H1 (cell line): ENCODE results near the gene PIF1. TPM values are rescaled to one million over a fixed set of nuclear protein-coding genes. Genes with fewer than 3 reads are reported as not detected.

Experiments
- CTCF ChIA-PET: fragments of 300-600 bp; sonication (Branson Sonifier 250); formaldehyde crosslinking; loops from one replicate; lab custom pipeline; 2021; ENCODE audit not compliant: partially characterized antibody; lab: Charles Lee
- POLR2A ChIA-PET: fragments of 300-600 bp; sonication (Branson Sonifier 250); formaldehyde crosslinking; loops from one replicate; lab custom pipeline; 2021; ENCODE audit warnings: inconsistent platforms; ENCODE audit not compliant: partially characterized antibody; lab: Charles Lee
- DNase-seq, 2 experiments: peaks; one replicate each; pipeline versions ENCODE4 v3.0.0 to v3.0.0-alpha.2; 2010 to 2022; ENCODE audit warnings: low spot score in 2 of 2, low read depth in 1 of 2, mixed read lengths in 1 of 2
- FAIRE-seq: peaks from 2 replicates; lab custom pipeline; 2011; peaks lifted over from hg19 to GRCh38; lab: Jason Lieb, UNC
- H2AFZ ChIP-seq: 2 replicates; pipeline ENCODE4 v1.8.1; 2012; ENCODE audit warnings: low read length, inconsistent platforms
- H2AK5ac ChIP-seq: 2 replicates; pipeline ENCODE4 v1.6.1; 2013; ENCODE audit warnings: low read depth, low read length
- H2BK120ac ChIP-seq: replicated peaks from 2 replicates; pipeline ENCODE3; 2013; ENCODE audit warnings: low read depth, low read length, inconsistent platforms
- H2BK12ac ChIP-seq: 2 replicates; pipeline ENCODE4 v1.6.1; 2013; ENCODE audit warnings: low read depth, low read length
- H2BK15ac ChIP-seq: 2 replicates; pipeline ENCODE4 v1.6.1; 2013; ENCODE audit warnings: low read length
- H2BK20ac ChIP-seq: 2 replicates; pipeline ENCODE4 v1.6.1; 2013; ENCODE audit warnings: low read length
- H2BK5ac ChIP-seq: 2 replicates; pipeline ENCODE4 v1.6.1; 2013; ENCODE audit warnings: low read depth, low read length
- H3K14ac ChIP-seq: 2 replicates; pipeline ENCODE4 v1.6.1; 2013; ENCODE audit warnings: inconsistent platforms; ENCODE audit not compliant: insufficient read length
- H3K18ac ChIP-seq: 2 replicates; pipeline ENCODE4 v1.6.1; 2013; ENCODE audit warnings: low read length; ENCODE audit errors: extremely low read depth
- H3K23ac ChIP-seq: 2 replicates; pipeline ENCODE4 v1.6.1; 2013; ENCODE audit warnings: inconsistent platforms; ENCODE audit not compliant: insufficient read length
- H3K23me2 ChIP-seq: 2 replicates; pipeline ENCODE4 v1.6.1; 2013; ENCODE audit warnings: low read depth, low read length
- H3K27ac ChIP-seq: 2 replicates; pipeline ENCODE4 v1.6.1; 2011; ENCODE audit warnings: low read depth, low read length, inconsistent platforms
- H3K27me3 ChIP-seq, 4 experiments: replicated peaks in 1 of 4; 1 replicate in 1 of 4; 2 replicates in 3 of 4; pipeline versions ENCODE4 v1.6.1 to v1.8.1; 2011 to 2013; ENCODE audit warnings: low read length in 3 of 4, mild to moderate bottlenecking in 3 of 4, inconsistent platforms in 2 of 4, mixed read lengths in 2 of 4, moderate library complexity in 1 of 4; ENCODE audit not compliant: control insufficient read depth in 3 of 4, insufficient read depth in 3 of 4; ENCODE audit errors: extremely low read depth in 1 of 4
- H3K36me3 ChIP-seq, 4 experiments: 2 replicates each; pipeline versions ENCODE4 v1.6.1 to v1.8.1; 2011 to 2013; ENCODE audit warnings: mild to moderate bottlenecking in 4 of 4, low read length in 3 of 4, moderate library complexity in 2 of 4, control low read depth in 1 of 4, inconsistent platforms in 1 of 4; ENCODE audit not compliant: insufficient read depth in 4 of 4, control insufficient read depth in 2 of 4
- H3K4ac ChIP-seq: replicated peaks from 2 replicates; pipeline ENCODE3; 2013; ENCODE audit warnings: low read length, low read depth, mixed read lengths, inconsistent platforms; ENCODE audit not compliant: insufficient read length
- H3K4me1 ChIP-seq, 4 experiments: replicated peaks in 1 of 4; 1 replicate in 1 of 4; 2 replicates in 3 of 4; pipeline versions ENCODE4 v1.6.1 to v1.8.1; 2011 to 2013; ENCODE audit warnings: low read length in 3 of 4, inconsistent platforms in 2 of 4, mixed read lengths in 1 of 4; ENCODE audit not compliant: insufficient read depth in 4 of 4, control insufficient read depth in 3 of 4
- H3K4me2 ChIP-seq, 2 experiments: 2 replicates each; pipeline versions ENCODE4 v1.6.1 to v1.8.1; 2011 to 2013; ENCODE audit warnings: low read depth in 2 of 2, low read length in 2 of 2, control low read depth in 1 of 2, inconsistent platforms in 1 of 2, mild to moderate bottlenecking in 1 of 2; ENCODE audit not compliant: insufficient read depth in 1 of 2
- H3K4me3 ChIP-seq, 4 experiments: fragments of 200-600, 300-600 bp in 1 of 4; sonication (generic), shearing (Covaris generic), sonication (Bioruptor Twin) in 1 of 4; 2 replicates each; pipeline versions ENCODE4 v1.5.1 to v1.8.1; 2011 to 2016; ENCODE audit warnings: low read length in 4 of 4, low read depth in 3 of 4, control low read depth in 2 of 4, inconsistent platforms in 2 of 4, mild to moderate bottlenecking in 2 of 4, mixed read lengths in 1 of 4, moderate library complexity in 1 of 4; ENCODE audit not compliant: insufficient read depth in 2 of 4; ENCODE audit errors: extremely low read depth in 1 of 4
- H3K56ac ChIP-seq: replicated peaks from 2 replicates; pipeline ENCODE3; 2013; ENCODE audit warnings: low read depth, mild to moderate bottlenecking, mixed read lengths, low read length, inconsistent platforms; ENCODE audit not compliant: insufficient read length
- H3K79me1 ChIP-seq: 2 replicates; pipeline ENCODE4 v1.6.1; 2013; ENCODE audit warnings: low read depth, low read length, control low read depth
- H3K79me2 ChIP-seq, 2 experiments: 2 replicates each; pipeline versions ENCODE4 v1.6.1 to v1.8.1; 2012 to 2013; ENCODE audit warnings: low read length in 2 of 2, mild to moderate bottlenecking in 2 of 2, inconsistent platforms in 1 of 2; ENCODE audit not compliant: insufficient read depth in 2 of 2, control insufficient read depth in 1 of 2
- H3K9ac ChIP-seq, 4 experiments: replicated peaks in 1 of 4; 1 replicate in 1 of 4; 2 replicates in 3 of 4; pipeline versions ENCODE4 v1.6.1 to v1.8.1; 2011 to 2013; ENCODE audit warnings: low read depth in 3 of 4, low read length in 3 of 4, control low read depth in 2 of 4, mild to moderate bottlenecking in 2 of 4, moderate library complexity in 2 of 4, inconsistent platforms in 1 of 4; ENCODE audit errors: extremely low read depth in 1 of 4
- H3K9me3 ChIP-seq, 2 experiments: 2 replicates each; pipeline versions ENCODE4 v1.6.1 to v1.8.1; 2012 to 2013; ENCODE audit warnings: mild to moderate bottlenecking in 2 of 2, moderate library complexity in 2 of 2, control low read depth in 1 of 2, inconsistent platforms in 1 of 2, low read depth in 1 of 2, low read length in 1 of 2, mixed read lengths in 1 of 2; ENCODE audit not compliant: insufficient read depth in 2 of 2
- H4K20me1 ChIP-seq, 2 experiments: replicated peaks in 1 of 2; 2 replicates each; pipeline versions ENCODE3 to v1.8.1; 2011 to 2013; ENCODE audit warnings: inconsistent platforms in 2 of 2, low read length in 2 of 2, mild to moderate bottlenecking in 1 of 2; ENCODE audit not compliant: insufficient read depth in 2 of 2, control insufficient read depth in 1 of 2
- H4K5ac ChIP-seq: 2 replicates; pipeline ENCODE4 v1.6.1; 2013; ENCODE audit warnings: low read length, low read depth, mixed read lengths, inconsistent platforms; ENCODE audit not compliant: insufficient read length
- H4K8ac ChIP-seq: 2 replicates; pipeline ENCODE4 v1.8.0; 2013; ENCODE audit warnings: mild to moderate bottlenecking, moderate library complexity, low read length, inconsistent platforms; ENCODE audit not compliant: insufficient read depth; ENCODE audit errors: extremely low read depth
- H4K91ac ChIP-seq: replicated peaks from 2 replicates; pipeline ENCODE3; 2013; ENCODE audit warnings: low read length, mixed read lengths, inconsistent platforms; ENCODE audit not compliant: insufficient read length
- BRCA1 ChIP-seq: IDR thresholded peaks from 2 replicates; pipeline ENCODE4 v1.6.1; 2012; ENCODE audit warnings: low read depth, low read length, improper control_type of control experiment
- KDM5A ChIP-seq: fragments of 200-600 bp; IDR thresholded peaks from 2 replicates; pipeline ENCODE4 v1.7.1; 2012; ENCODE audit warnings: mild to moderate bottlenecking, low read length, inconsistent platforms, mixed read lengths
- POLR2A ChIP-seq, 2 experiments: IDR thresholded peaks; 1 replicate in 1 of 2; 2 replicates in 1 of 2; pipeline ENCODE4 v1.6.1; 2011; ENCODE audit warnings: low read depth in 2 of 2, low read length in 2 of 2, mild to moderate bottlenecking in 2 of 2; ENCODE audit errors: control extremely low read depth in 1 of 2
- SAP30 ChIP-seq: fragments of 300-600 bp; sonication (generic); IDR thresholded peaks from 2 replicates; pipeline ENCODE4 v1.7.1; 2012; ENCODE audit warnings: low read length, moderate library complexity, mild to moderate bottlenecking, inconsistent platforms; ENCODE audit not compliant: insufficient read depth, insufficient replicate concordance
- SRF ChIP-seq: IDR thresholded peaks from 2 replicates; pipeline ENCODE4 v1.6.1; 2011; ENCODE audit warnings: mild to moderate bottlenecking, low read depth, low read length, moderate library complexity
- WGBS, 2 experiments: shearing (Covaris generic) in 1 of 2; methylation state at CpG; one replicate each; pipeline versions ENCODE4 v1.1.6 to v1.1.7; 2013 to 2015; ENCODE audit warnings: low lambda C conversion rate in 2 of 2, mixed read lengths in 2 of 2, inconsistent platforms in 1 of 2, low coverage in 1 of 2, missing lambda C conversion rate in 1 of 2; ENCODE audit not compliant: insufficient replicate concordance in 2 of 2, insufficient coverage in 1 of 2, insufficient read length in 1 of 2; ENCODE audit errors: extremely low coverage in 1 of 2, missing lambda C conversion rate in 1 of 2; 5-methylcytosine and 5-hydroxymethylcytosine counted together
- polyA plus RNA-seq, 7 experiments: library from polyadenylated mRNA; depleted of rRNA in 3 of 7; stranded (reverse) in 5 of 7; unstranded in 2 of 7; fragments of >200 nt in 5 of 7; fragments of 200-250 nt in 2 of 7; gene quantifications; 1 replicate in 5 of 7; 2 replicates in 1 of 7; 4 replicates in 1 of 7; pipeline versions ENCODE4 v1.2.1 to v1.2.3, GENCODE V29; 2011 to 2013; ENCODE audit warnings: missing spikeins in 2 of 7, mixed read lengths in 2 of 7
- total RNA-seq: library from RNA; stranded (reverse); fragmentation: NEBNext Ultra II Directional; extraction: Animal tissue kit (Norgen Biotek cat#: 25700); gene quantifications from 2 replicates; pipeline ENCODE4 v1.2.1, GENCODE V29; 2021

The PIF1 gene
- total and polyA plus RNA-seq, 2 of the 8 experiments (the other 6 are each of a cell fraction or from before 2014, with no cell fraction given), result 73.3 to 138 TPM

- no peak for DNase-seq
- Histone ChIP-seq H3K9ac (no peak overlapping the region), H3K14ac (no peak overlapping the region), H2BK20ac (no peak overlapping the region), H3K4me3 (no peak overlapping the region), H3K4ac (no peak overlapping the region), H3K23me2 (no peaks in the 10 kb centered on the region), H2BK12ac (no peak overlapping the region), H3K9me3 (no peaks in the 10 kb centered on the region), H4K91ac (no peak overlapping the region), H3K23ac (no peak overlapping the region), H3K79me2 (peaks cover 4 to 69% of the 10 kb centered on the region in 2 experiments), H3K79me1 (peaks cover 20% of the 10 kb centered on the region), H2BK120ac (no peak overlapping the region), H3K27me3 (no peaks in the 10 kb centered on the region), H2AK5ac (no peak overlapping the region), H3K36me3 (peaks cover 2 to 15% (median 8%) of the 10 kb centered on the region in 4 experiments; a peak in 5 of 8 replicates), H2BK5ac (no peak overlapping the region), H3K56ac (no peak overlapping the region), H3K4me1 (peaks cover 18 to 33% (median 26%) of the 10 kb centered on the region in 4 experiments), H4K5ac (no peak overlapping the region), H3K18ac (no peak overlapping the region), H2AFZ (no peak overlapping the region), H3K27ac (peak overlapping the region; percentile 19; the same call in 1 of the 2 replicates), H4K20me1 (peaks cover 11 to 31% of the 10 kb centered on the region in 2 experiments), H4K8ac (no peak overlapping the region; the same call in 1 of the 2 replicates), H2BK15ac (no peak overlapping the region), H3K4me2 (no peak overlapping the region)
- CTCF ChIA-PET, result interaction anchor here (0.6 to 1.6 kb wide), 2 partner anchors 56 to 57 kb away, joined by 4 read pairs; no protein-coding TSS in a partner anchor
- no peak for TF ChIP-seq SRF
- no peak for TF ChIP-seq SAP30
- TF ChIP-seq BRCA1, result no peak
- TF ChIP-seq POLR2A (IDR thresholded peaks at IDR 0.05; ENCODE audit: control extremely low read depth in 1 of 2, low read depth in 2 of 2, low read length in 2 of 2), result no peak
- TF ChIP-seq KDM5A, result no peak
- no peak for FAIRE-seq
- WGBS, 2 experiments, result 88% methylated on average over 8 of the region's 8 CpGs; no CpG with 5 or more reads in 1 of the 2 experiments
- POLR2A ChIA-PET, result interaction anchor here (0.6 to 3.3 kb wide), 11 partner anchors 10 to 147 kb away, joined by 3 to 8 read pairs (median 3); no protein-coding TSS in a partner anchor
Measured at GRCh38 chr15:64847876-64848716, 22.6 kb upstream of the PIF1 start.
